OCI-LY1 (cell line): Measurements from ENCODE around the gene E2F3.

Source experiments
- H2AFZ ChIP-seq: fragments of 200-600 bp; sonication (generic), shearing (Covaris generic); 2 replicates; pipeline ENCODE4 v1.6.0; 2014; ENCODE audit warnings: antibody characterized with exemption, mild to moderate bottlenecking, low read length
- H3F3A ChIP-seq: fragments of 200-600 bp; sonication (generic), shearing (Covaris generic); 2 replicates; pipeline ENCODE4 v1.6.0; 2014; ENCODE audit warnings: mild to moderate bottlenecking, antibody characterized with exemption, low read length, moderate library complexity; ENCODE audit not compliant: insufficient read depth
- H3K27ac ChIP-seq: fragments of 200-600 bp; sonication (generic); 2 replicates; pipeline ENCODE4 v1.5.1; 2014; ENCODE audit warnings: low read length, mixed run types, mild to moderate bottlenecking, low read depth; ENCODE audit not compliant: poor library complexity, severe bottlenecking
- H3K27me3 ChIP-seq: fragments of 200-600 bp; sonication (generic); 2 replicates; pipeline ENCODE4 v1.6.0; 2014; ENCODE audit warnings: antibody characterized with exemption, mild to moderate bottlenecking, low read length, moderate library complexity; ENCODE audit not compliant: insufficient read depth
- H3K36me3 ChIP-seq: fragments of 200-600 bp; sonication (generic); 2 replicates; pipeline ENCODE4 v1.6.1; 2014; ENCODE audit warnings: mild to moderate bottlenecking, antibody characterized with exemption, low read length, moderate library complexity, mixed read lengths; ENCODE audit not compliant: insufficient read depth
- H3K4me1 ChIP-seq: fragments of 200-600 bp; sonication (generic); 2 replicates; pipeline ENCODE4 v1.5.1; 2014; ENCODE audit warnings: mild to moderate bottlenecking, low read length, moderate library complexity; ENCODE audit not compliant: insufficient read depth, severe bottlenecking
- H3K4me2 ChIP-seq: fragments of 200-600 bp; sonication (generic), shearing (Covaris generic); 2 replicates; pipeline ENCODE4 v1.6.1; 2014; ENCODE audit warnings: low read length
- H3K4me3 ChIP-seq: fragments of 200-600 bp; sonication (generic); 2 replicates; pipeline ENCODE4 v1.5.1; 2014; ENCODE audit warnings: low read length, low read depth, mild to moderate bottlenecking, mixed read lengths; ENCODE audit not compliant: poor library complexity, severe bottlenecking
- H3K79me2 ChIP-seq: fragments of 200-600 bp; shearing (Covaris generic); 2 replicates; pipeline ENCODE4 v1.6.1; 2016; ENCODE audit warnings: mixed run types, low read length, mixed read lengths; ENCODE audit not compliant: insufficient read depth
- H3K9ac ChIP-seq: fragments of 200-600 bp; sonication (generic), shearing (Covaris generic); 2 replicates; pipeline ENCODE4 v1.6.1; 2014; ENCODE audit warnings: mild to moderate bottlenecking, low read length, mixed read lengths
- H3K9me2 ChIP-seq: fragments of 200-600 bp; sonication (generic), shearing (Covaris generic); 2 replicates; pipeline ENCODE4 v1.6.1; 2014; ENCODE audit warnings: low read depth, mild to moderate bottlenecking, low read length, mixed read lengths
- H3K9me3 ChIP-seq: fragments of 200-600 bp; shearing (Covaris generic); 2 replicates; pipeline ENCODE4 v1.6.1; 2014; ENCODE audit warnings: low read length, mixed read lengths
- H4K20me1 ChIP-seq: fragments of 200-600 bp; sonication (generic), shearing (Covaris generic); 2 replicates; pipeline ENCODE4 v1.6.0; 2016; ENCODE audit warnings: mild to moderate bottlenecking, low read length; ENCODE audit not compliant: insufficient read depth
- EZH2 ChIP-seq: fragments of 200-600 bp; sonication (generic), shearing (Covaris generic); IDR thresholded peaks from 2 replicates; pipeline ENCODE4 v1.8.0; 2017; ENCODE audit warnings: borderline replicate concordance, mixed run types, mild to moderate bottlenecking, antibody characterized with exemption, low read length, moderate library complexity, mixed read lengths
- TF ChIP-seq, protein P1 (sequence below): fragments of 200-600 bp; sonication (generic), shearing (Covaris generic); IDR thresholded peaks from 2 replicates; pipeline ENCODE4 v1.5.1; 2017; ENCODE audit warnings: mild to moderate bottlenecking, antibody characterized with exemption, low read length, moderate library complexity, mixed read lengths

Gene E2F3

DNA sequence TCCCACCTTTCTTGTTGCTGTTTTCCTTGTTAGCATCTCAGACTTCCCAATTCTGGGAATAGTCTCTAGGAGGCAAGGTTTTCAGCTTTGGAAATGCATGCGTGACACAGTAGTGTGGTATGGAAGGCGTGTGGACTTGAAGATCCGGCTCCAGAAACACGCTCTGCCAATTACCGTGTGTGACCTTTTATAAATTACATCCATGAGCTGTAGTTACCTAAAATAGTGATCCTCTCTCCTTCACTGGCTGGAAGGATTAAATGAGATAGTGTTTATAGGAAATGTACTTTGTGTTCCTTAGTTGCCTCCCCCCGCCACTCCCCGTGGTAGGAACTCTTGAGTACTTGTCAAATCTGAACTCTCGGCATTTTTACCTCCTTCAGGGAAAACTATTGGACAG is 13.0 kb downstream of the E2F3 start:
- no peak overlapping the region for H2AFZ ChIP-seq
- H3K27ac ChIP-seq: no peak overlapping the region
- no peaks in the 10 kb centered on the region for H4K20me1 ChIP-seq
- H3K9ac ChIP-seq: no peak overlapping the region
- H3K4me3 ChIP-seq: no peak overlapping the region
- no peaks in the 10 kb centered on the region for H3K9me2 ChIP-seq
- TF ChIP-seq, protein P1, sequence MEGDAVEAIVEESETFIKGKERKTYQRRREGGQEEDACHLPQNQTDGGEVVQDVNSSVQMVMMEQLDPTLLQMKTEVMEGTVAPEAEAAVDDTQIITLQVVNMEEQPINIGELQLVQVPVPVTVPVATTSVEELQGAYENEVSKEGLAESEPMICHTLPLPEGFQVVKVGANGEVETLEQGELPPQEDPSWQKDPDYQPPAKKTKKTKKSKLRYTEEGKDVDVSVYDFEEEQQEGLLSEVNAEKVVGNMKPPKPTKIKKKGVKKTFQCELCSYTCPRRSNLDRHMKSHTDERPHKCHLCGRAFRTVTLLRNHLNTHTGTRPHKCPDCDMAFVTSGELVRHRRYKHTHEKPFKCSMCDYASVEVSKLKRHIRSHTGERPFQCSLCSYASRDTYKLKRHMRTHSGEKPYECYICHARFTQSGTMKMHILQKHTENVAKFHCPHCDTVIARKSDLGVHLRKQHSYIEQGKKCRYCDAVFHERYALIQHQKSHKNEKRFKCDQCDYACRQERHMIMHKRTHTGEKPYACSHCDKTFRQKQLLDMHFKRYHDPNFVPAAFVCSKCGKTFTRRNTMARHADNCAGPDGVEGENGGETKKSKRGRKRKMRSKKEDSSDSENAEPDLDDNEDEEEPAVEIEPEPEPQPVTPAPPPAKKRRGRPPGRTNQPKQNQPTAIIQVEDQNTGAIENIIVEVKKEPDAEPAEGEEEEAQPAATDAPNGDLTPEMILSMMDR: no peak
- no peak for TF ChIP-seq EZH2
- H3K27me3 ChIP-seq: no peaks in the 10 kb centered on the region
- no peaks in the 10 kb centered on the region for H3F3A ChIP-seq
- no peaks in the 10 kb centered on the region for H3K9me3 ChIP-seq
- H3K36me3 ChIP-seq: peaks cover 38% of the 10 kb centered on the region
- peaks cover 21% of the 10 kb centered on the region for H3K4me1 ChIP-seq
- peaks cover 95% of the 10 kb centered on the region for H3K79me2 ChIP-seq
- no peak overlapping the region for H3K4me2 ChIP-seq

DNA sequence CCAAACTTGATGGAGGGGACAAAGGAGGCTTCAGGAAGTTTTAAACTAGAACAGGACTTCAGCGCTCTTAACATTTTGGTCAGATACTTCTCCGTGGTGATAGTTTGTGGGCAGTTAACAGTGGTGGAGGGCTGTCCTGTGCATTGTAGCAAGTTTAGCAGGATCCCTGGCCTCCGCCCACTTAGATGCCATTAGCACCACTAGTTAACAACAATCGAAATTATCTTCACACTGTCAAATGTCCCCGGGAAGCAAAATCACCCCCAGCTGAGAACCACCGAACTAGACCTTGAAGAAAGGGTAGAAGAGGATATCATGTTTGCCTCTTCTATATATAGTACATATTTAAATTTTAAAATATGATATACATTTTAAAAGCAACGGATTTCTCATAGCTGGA is 13.6 kb downstream of the E2F3 start:
- Histone ChIP-seq H3K4me3 (no peak overlapping the region), H3K27ac (no peak overlapping the region), H3F3A (no peaks in the 10 kb centered on the region), H3K27me3 (no peaks in the 10 kb centered on the region), H3K4me2 (no peak overlapping the region), H3K79me2 (peaks cover 95% of the 10 kb centered on the region), H3K36me3 (peaks cover 44% of the 10 kb centered on the region), H3K9me2 (no peaks in the 10 kb centered on the region), H3K4me1 (peaks cover 15% of the 10 kb centered on the region), H3K9me3 (0 out of 2 replicates have a peak, but pooled peaks cover 1% of the 10 kb centered on the region), H2AFZ (no peak overlapping the region), H4K20me1 (no peaks in the 10 kb centered on the region), H3K9ac (no peak overlapping the region)
- no peak for TF ChIP-seq EZH2
- TF ChIP-seq, protein P1: no peak

DNA sequence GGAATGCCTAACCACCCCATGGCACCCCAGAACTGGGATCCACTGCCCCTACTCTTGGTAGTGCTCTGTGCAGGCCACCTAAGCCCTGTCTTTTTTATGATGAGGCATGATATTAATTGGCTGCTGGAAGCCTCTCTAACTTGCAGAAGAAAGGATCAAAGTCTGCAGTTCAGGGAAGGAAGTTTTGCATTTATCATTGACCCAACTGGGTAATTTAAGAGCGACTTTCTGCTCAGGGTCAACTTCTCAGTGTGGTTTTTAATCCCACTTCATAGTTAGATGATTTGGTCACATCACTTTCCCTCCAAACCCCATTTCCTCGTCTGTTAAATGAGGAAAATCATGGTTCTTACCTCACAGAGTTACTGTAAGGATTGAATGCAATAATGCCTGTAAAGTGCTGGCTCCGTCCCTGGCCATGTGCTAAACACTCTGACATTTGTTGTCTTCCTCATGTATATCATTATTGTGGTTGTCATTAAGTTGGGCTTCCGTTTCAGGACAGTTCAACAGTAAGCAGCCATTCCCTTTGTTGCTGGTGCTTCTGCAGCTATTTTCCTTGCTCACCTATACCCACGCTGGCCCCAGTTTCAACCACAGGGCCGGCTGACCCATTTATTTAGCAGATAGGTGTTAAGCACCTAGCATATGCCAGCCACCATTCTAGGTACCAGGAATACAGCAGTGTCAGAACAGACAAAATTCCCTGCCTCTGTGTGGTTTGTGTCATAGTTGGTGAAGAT is 14.2 kb downstream of the E2F3 start:
- Histone ChIP-seq H3K79me2 (peaks cover 97% of the 10 kb centered on the region), H3F3A (no peaks in the 10 kb centered on the region), H3K4me2 (no peak overlapping the region), H3K9me2 (no peaks in the 10 kb centered on the region), H3K4me3 (no peak overlapping the region), H3K27me3 (no peaks in the 10 kb centered on the region), H3K4me1 (peaks cover 15% of the 10 kb centered on the region), H3K9me3 (0 out of 2 replicates have a peak, but pooled peaks cover 7% of the 10 kb centered on the region), H3K9ac (no peak overlapping the region), H2AFZ (no peak overlapping the region), H3K36me3 (peaks cover 49% of the 10 kb centered on the region), H4K20me1 (no peaks in the 10 kb centered on the region), H3K27ac (no peak overlapping the region)
- TF ChIP-seq, protein P1: no peak
- no peak for TF ChIP-seq EZH2
